Parathyroid adenoma (tissue), 2 donors: ENCODE data around the gene DNAJC27.

ENCODE experiments used
- H2AFZ ChIP-seq: fragments of 300-600 bp; sonication (generic); one replicate; pipeline ENCODE4 v1.7.0; 2017; ENCODE audit warnings: antibody characterized with exemption, mild to moderate bottlenecking
- H3K27ac ChIP-seq: fragments of 300-600 bp; sonication (generic); one replicate; pipeline ENCODE4 v1.7.0; 2017
- H3K27me3 ChIP-seq: fragments of 300-600 bp; sonication (generic); one replicate; pipeline ENCODE4 v1.7.0; 2017; ENCODE audit warnings: low read length; ENCODE audit not compliant: control insufficient read depth, insufficient read depth
- H3K36me3 ChIP-seq: fragments of 300-600 bp; sonication (generic); one replicate; pipeline ENCODE4 v1.7.0; 2017; ENCODE audit warnings: low read length; ENCODE audit not compliant: control insufficient read depth, insufficient read depth
- H3K4me1 ChIP-seq: fragments of 300-600 bp; sonication (generic); one replicate; pipeline ENCODE4 v1.7.0; 2017; ENCODE audit warnings: control low read depth
- H3K4me2 ChIP-seq: fragments of 300-600 bp; sonication (generic); one replicate; pipeline ENCODE4 v1.7.0; 2017; ENCODE audit warnings: low read length
- H3K4me3 ChIP-seq: fragments of 300-600 bp; sonication (generic); one replicate; pipeline ENCODE4 v1.7.0; 2017; ENCODE audit warnings: low read depth, low read length
- H3K79me2 ChIP-seq: fragments of 300-600 bp; sonication (generic); one replicate; pipeline ENCODE4 v1.7.0; 2017; ENCODE audit warnings: control low read depth
- H3K9ac ChIP-seq: fragments of 300-600 bp; sonication (generic); one replicate; pipeline ENCODE4 v1.7.0; 2017; ENCODE audit warnings: mild to moderate bottlenecking
- H3K9me3 ChIP-seq: fragments of 300-600 bp; sonication (generic); one replicate; pipeline ENCODE4 v1.7.0; 2017; ENCODE audit warnings: low read length; ENCODE audit not compliant: control insufficient read depth
- CTCF ChIP-seq: fragments of 300-600 bp; sonication (generic); IDR thresholded peaks from one replicate; pipeline ENCODE4 v1.7.0; 2017; ENCODE audit warnings: antibody characterized with exemption, mild to moderate bottlenecking
- donor health status: primary hyperparathyroidism.

The DNAJC27 gene

DNA sequence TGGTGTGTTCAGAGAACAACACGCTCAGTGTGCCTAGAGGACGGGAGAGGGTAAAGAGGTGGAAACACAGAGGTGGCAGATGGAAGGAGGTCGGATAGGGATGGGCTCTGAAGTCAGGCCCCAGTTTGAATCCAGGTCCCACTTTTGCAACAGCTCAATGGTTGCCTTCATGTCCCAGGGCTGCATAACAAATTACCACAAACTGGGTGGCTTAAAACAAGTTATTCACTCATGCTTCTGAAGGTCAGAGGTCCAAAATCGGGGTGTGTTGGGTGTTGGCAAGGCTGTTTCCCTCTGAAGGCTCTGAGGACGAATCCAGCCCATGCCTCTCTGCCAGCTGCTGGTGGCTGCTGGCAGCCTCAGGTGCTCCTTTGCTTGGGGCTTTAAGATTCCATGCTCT, 39.0 kb downstream of the DNAJC27 start:
- no peaks in the 10 kb centered on the region for H3K9me3 ChIP-seq
- no peaks in the 10 kb centered on the region for H3K27me3 ChIP-seq
- no peak overlapping the region for H2AFZ ChIP-seq
- H3K27ac ChIP-seq = no peak overlapping the region
- no peaks in the 10 kb centered on the region for H3K79me2 ChIP-seq
- no peak for TF ChIP-seq CTCF
- no peak overlapping the region for H3K9ac ChIP-seq
- no peaks in the 10 kb centered on the region for H3K36me3 ChIP-seq
- H3K4me3 ChIP-seq = no peak overlapping the region
- H3K4me2 ChIP-seq = no peak overlapping the region
- no peaks in the 10 kb centered on the region for H3K4me1 ChIP-seq

DNA sequence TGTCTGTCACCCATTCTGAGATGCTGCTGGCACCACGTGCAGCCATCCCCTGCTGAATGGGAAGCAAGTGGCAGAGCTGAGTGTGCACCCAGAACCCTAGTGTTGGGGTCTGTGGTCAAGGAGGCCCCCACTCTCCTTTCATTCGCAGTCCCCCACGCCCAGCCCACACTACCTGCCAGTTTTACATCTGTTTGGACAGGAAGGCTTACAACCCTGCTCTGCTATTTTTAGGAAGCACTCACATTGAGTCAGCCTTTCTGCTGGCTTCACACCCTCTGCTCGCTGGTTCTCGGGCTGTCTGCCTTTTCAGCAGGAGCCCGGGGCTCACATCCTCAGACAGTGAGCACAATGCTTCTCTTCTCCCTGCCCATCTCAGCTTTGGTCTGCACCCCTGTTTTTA, 41.0 kb downstream of the DNAJC27 start:
- H3K27ac ChIP-seq = no peak overlapping the region
- no peaks in the 10 kb centered on the region for H3K36me3 ChIP-seq
- no peaks in the 10 kb centered on the region for H3K9me3 ChIP-seq
- no peaks in the 10 kb centered on the region for H3K4me1 ChIP-seq
- H3K27me3 ChIP-seq = no peaks in the 10 kb centered on the region
- no peak overlapping the region for H3K4me2 ChIP-seq
- H3K4me3 ChIP-seq = no peak overlapping the region
- no peak overlapping the region for H2AFZ ChIP-seq
- no peak overlapping the region for H3K9ac ChIP-seq
- TF ChIP-seq CTCF = no peak
- no peaks in the 10 kb centered on the region for H3K79me2 ChIP-seq

- H3K4me3 ChIP-seq = no peak overlapping the region
- no peak for TF ChIP-seq CTCF
These were observed 42.5 kb downstream of the DNAJC27 start for GRCh38 chr2:24929230-24929629.

DNA sequence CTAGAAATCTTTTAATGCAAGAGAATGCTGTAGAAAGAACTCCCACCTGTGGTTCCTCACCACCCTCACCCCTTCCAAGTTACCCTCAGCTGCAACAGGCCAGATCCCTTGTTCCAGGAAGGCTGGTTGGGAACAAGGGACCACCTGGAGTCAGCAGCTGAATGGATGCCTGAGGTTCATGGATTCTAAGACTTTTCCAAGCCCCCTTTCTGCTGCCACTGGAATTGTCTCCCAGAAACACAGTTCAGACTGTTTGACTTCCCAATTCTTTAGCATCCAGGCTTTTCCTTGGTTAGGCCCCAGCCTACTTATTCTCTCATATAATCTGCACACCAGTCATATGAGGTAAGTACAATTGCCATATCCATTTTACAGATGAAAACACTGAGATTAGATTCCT, 43.7 kb downstream of the DNAJC27 start:
- Histone ChIP-seq H3K27me3 (no peaks in the 10 kb centered on the region), H3K36me3 (no peaks in the 10 kb centered on the region), H3K27ac (no peak overlapping the region), H3K9me3 (no peaks in the 10 kb centered on the region), H3K4me1 (no peaks in the 10 kb centered on the region), H2AFZ (no peak overlapping the region), H3K79me2 (no peaks in the 10 kb centered on the region), H3K4me3 (no peak overlapping the region), H3K4me2 (no peak overlapping the region), H3K9ac (no peak overlapping the region)
- no peak for TF ChIP-seq CTCF

More at GRCh38 chr2:24929230-24929629, 42.5 kb downstream of the DNAJC27 start:
- Histone ChIP-seq H2AFZ (no peak overlapping the region), H3K36me3 (no peaks in the 10 kb centered on the region), H3K27me3 (no peaks in the 10 kb centered on the region), H3K9ac (no peak overlapping the region), H3K9me3 (no peaks in the 10 kb centered on the region), H3K27ac (no peak overlapping the region), H3K4me1 (no peaks in the 10 kb centered on the region), H3K4me2 (no peak overlapping the region), H3K79me2 (no peaks in the 10 kb centered on the region)

- Histone ChIP-seq H3K9ac (no peak overlapping the region), H3K4me3 (no peak overlapping the region), H3K9me3 (no peaks in the 10 kb centered on the region), H2AFZ (peak overlapping the region; percentile 65), H3K4me1 (no peaks in the 10 kb centered on the region), H3K4me2 (no peak overlapping the region), H3K27me3 (no peaks in the 10 kb centered on the region), H3K27ac (no peak overlapping the region), H3K36me3 (no peaks in the 10 kb centered on the region), H3K79me2 (no peaks in the 10 kb centered on the region)
- TF ChIP-seq CTCF = no peak
These were observed 45.0 kb downstream of the DNAJC27 start for GRCh38 chr2:24926602-24927252.
